Measurements from ENCODE around the gene THEMIS2.

GRCh38 chr1:27858072-27858948 lies 14.0 kb upstream of the THEMIS2 start:
- TF ChIP-seq CTCF (IDR thresholded peaks at IDR 0.05 in 2 of 3, conservative IDR thresholded peaks at IDR 0.05 in 1 of 3; ENCODE audit: insufficient read depth in 2 of 3, low read depth in 1 of 3, low read length in 3 of 3) (peak; percentile 94 to 100 (median 99)), XRCC4 (IDR thresholded peaks at IDR 0.05; ENCODE audit: extremely low read depth, insufficient read depth, insufficient read length) (no peak), DLX4 (CRISPR knock-in tag; IDR thresholded peaks at IDR 0.05) (no peak), DEAF1 (CRISPR knock-in tag; IDR thresholded peaks at IDR 0.05) (peak; percentile 95), FOXA1 (IDR thresholded peaks at IDR 0.05; ENCODE audit: borderline replicate concordance) (no peak), FIP1L1 (IDR thresholded peaks at IDR 0.05; ENCODE audit: low read depth, low read length, poor library complexity, severe bottlenecking) (no peak), PML (IDR thresholded peaks at IDR 0.05; ENCODE audit: low read length) (no peak), ZNF639 (CRISPR knock-in tag; conservative IDR thresholded peaks at IDR 0.05 in 1 of 2, IDR thresholded peaks at IDR 0.05 in 1 of 2) (no peak), POLR2AphosphoS5 (IDR thresholded peaks at IDR 0.05; ENCODE audit: control insufficient read depth, insufficient read depth, low read depth, low read length) (no peak), NCOA2 (IDR thresholded peaks at IDR 0.05; ENCODE audit: partially characterized antibody in 2 of 2) (no peak), PKNOX1 (IDR thresholded peaks at IDR 0.05) (no peak), MAX (CRISPR knock-in tag; IDR thresholded peaks at IDR 0.05) (no peak)
